Prostate gland (tissue), 2 donors: ENCODE measurements around the gene PLCB4. TPM values are rescaled to one million over a fixed set of nuclear protein-coding genes. Genes with fewer than 3 reads are reported as not detected.

Experiments used
- DNase-seq: peaks from one replicate; pipeline ENCODE4 v3.0.0-alpha.2; 2019; ENCODE audit warnings: low spot score
- H3K27ac ChIP-seq, 2 donors: fragments of 200-600 bp; sonication (generic); 2 replicates each; pipeline ENCODE4 v1.5.1; 2017 to 2019
- H3K27me3 ChIP-seq: fragments of 200-600 bp; sonication (generic); replicated peaks from 2 replicates; pipeline ENCODE4 v1.5.1; 2019; ENCODE audit not compliant: insufficient read depth
- H3K36me3 ChIP-seq, 2 donors: fragments of 200-600 bp; sonication (generic); 1 replicate in 1 of 2; 2 replicates in 1 of 2; pipeline versions ENCODE4 v1.5.1 to v1.8.1; 2017 to 2019
- H3K4me1 ChIP-seq: fragments of 200-600 bp; sonication (generic); replicated peaks from 2 replicates; pipeline ENCODE4 v1.5.1; 2019
- H3K4me3 ChIP-seq, 2 donors: fragments of 200-600 bp; sonication (generic); 2 replicates each; pipeline ENCODE4 v1.5.1; 2017 to 2019
- H3K9me3 ChIP-seq: fragments of 200-600 bp; sonication (generic); 2 replicates; pipeline ENCODE4 v1.5.1; 2017
- POLR2A ChIP-seq: fragments of 450-650 bp; IDR thresholded peaks from one replicate; pipeline ENCODE4 v1.6.1; 2016; ENCODE audit warnings: antibody characterized with exemption, mild to moderate bottlenecking
- POLR2AphosphoS5 ChIP-seq: sonication (generic); formaldehyde crosslinking; IDR thresholded peaks from one replicate; pipeline ENCODE4 v1.6.1; 2017; ENCODE audit warnings: antibody characterized with exemption
- WGBS: methylation state at CpG from one replicate; pipeline ENCODE4 v1.1.5; 2018; 5-methylcytosine and 5-hydroxymethylcytosine counted together
- intact Hi-C: fragments of 100-400 bp; cut with DNase I; formaldehyde crosslinking; loops from one replicate; pipeline ENCODE4 v1.14.2; 2022
- total RNA-seq, 2 donors: library from RNA; depleted of rRNA; stranded (reverse); fragments of >200 nt; gene quantifications; one replicate each; pipeline ENCODE4 v1.1.0, GENCODE V29; 2016
- TF ChIP-seq, protein P1 (sequence below), 4 experiments: fragments of 200-600 bp in 2 of 4; fragments of 450-650 bp in 2 of 4; sonication (generic) in 2 of 4; IDR thresholded peaks; 1 replicate in 3 of 4; 2 replicates in 1 of 4; pipeline ENCODE4 v1.5.1; 2016 to 2019; ENCODE audit warnings: antibody characterized with exemption in 4 of 4, mild to moderate bottlenecking in 2 of 4, moderate library complexity in 2 of 4

PLCB4 gene
- total RNA-seq, 2 donors from 2014 or later = 9.1 to 11.6 TPM

DNA sequence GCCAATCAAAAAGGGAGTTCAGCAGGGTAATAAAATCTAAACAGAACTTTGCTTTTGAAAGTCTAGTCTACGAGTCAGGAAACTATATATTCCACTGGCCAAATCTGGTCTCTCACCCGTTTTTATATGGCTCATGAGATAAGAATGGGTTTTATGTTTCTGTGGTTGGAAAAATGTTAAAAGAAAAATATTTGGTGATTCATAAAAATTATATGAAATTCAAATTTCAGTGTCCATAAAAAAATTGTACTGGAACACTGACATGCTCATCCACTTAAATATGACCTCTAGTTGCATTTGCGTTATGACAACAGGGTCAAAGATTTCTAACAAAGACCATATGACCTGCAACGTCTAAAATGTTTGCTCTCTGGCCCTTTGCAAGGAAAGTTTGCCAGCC, 423.2 kb downstream of the PLCB4 start:
- no peak for TF ChIP-seq POLR2AphosphoS5
- TF ChIP-seq, protein P1, sequence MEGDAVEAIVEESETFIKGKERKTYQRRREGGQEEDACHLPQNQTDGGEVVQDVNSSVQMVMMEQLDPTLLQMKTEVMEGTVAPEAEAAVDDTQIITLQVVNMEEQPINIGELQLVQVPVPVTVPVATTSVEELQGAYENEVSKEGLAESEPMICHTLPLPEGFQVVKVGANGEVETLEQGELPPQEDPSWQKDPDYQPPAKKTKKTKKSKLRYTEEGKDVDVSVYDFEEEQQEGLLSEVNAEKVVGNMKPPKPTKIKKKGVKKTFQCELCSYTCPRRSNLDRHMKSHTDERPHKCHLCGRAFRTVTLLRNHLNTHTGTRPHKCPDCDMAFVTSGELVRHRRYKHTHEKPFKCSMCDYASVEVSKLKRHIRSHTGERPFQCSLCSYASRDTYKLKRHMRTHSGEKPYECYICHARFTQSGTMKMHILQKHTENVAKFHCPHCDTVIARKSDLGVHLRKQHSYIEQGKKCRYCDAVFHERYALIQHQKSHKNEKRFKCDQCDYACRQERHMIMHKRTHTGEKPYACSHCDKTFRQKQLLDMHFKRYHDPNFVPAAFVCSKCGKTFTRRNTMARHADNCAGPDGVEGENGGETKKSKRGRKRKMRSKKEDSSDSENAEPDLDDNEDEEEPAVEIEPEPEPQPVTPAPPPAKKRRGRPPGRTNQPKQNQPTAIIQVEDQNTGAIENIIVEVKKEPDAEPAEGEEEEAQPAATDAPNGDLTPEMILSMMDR (IDR thresholded peaks at IDR 0.05) = no peak
- TF ChIP-seq POLR2A = no peak
- no peak for DNase-seq
- intact Hi-C loops = no loop called here
- H3K9me3 ChIP-seq = no peaks in the 10 kb centered on the region
- no peak overlapping the region for H3K27ac ChIP-seq
- 60% methylated on average over 4 of the region's 4 CpGs for WGBS
- H3K27me3 ChIP-seq = no peaks in the 10 kb centered on the region
- H3K4me3 ChIP-seq = no peak overlapping the region
- H3K4me1 ChIP-seq = no peaks in the 10 kb centered on the region
- H3K36me3 ChIP-seq = no peaks in the 10 kb centered on the region

DNA sequence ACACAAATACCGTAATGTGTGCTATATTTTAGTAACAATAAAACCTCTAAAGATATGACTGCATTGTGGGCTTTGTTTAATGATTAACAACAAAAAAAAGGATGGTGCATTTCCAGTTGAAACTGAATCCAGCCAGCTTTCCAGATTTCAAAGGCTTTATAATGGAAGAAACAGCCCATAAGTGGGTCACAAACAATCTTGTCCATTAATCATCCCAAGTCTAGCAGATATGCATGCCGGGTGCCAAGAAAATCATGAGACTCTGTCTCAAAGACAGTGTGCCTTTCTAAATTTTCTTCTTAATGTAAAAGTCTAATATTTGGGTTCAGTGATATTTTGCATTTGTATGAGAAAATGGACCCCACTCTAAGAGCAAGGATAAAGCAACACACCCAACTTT, 424.9 kb downstream of the PLCB4 start:
- Histone ChIP-seq H3K4me1 (no peaks in the 10 kb centered on the region), H3K27ac (no peak overlapping the region), H3K9me3 (no peaks in the 10 kb centered on the region), H3K36me3 (no peaks in the 10 kb centered on the region), H3K4me3 (no peak overlapping the region), H3K27me3 (no peaks in the 10 kb centered on the region)
- TF ChIP-seq POLR2AphosphoS5 = no peak
- no peak for DNase-seq
- WGBS = 22% methylated on average over 2 of the region's 2 CpGs
- intact Hi-C loops = no loop called here

DNA sequence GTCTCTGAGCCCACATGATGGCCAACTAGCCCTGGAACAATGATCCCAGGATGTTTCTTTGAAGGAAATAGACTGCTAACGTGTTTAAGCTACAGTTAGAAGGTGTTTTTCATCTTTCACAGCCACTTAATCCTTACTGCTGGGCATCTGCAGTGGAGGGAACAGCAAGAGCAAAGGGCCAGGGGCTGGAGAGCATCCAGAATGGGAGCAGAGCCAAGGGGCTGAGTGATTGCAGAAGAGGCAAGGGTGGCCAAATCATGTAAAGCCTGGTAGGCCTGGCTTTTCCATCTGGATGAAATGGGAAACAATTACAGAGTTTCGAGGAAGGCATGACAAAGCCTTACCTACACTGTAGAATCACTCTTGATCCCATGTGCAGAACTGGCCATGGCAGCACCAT, 426.8 kb downstream of the PLCB4 start:
- TF ChIP-seq POLR2AphosphoS5 (no peak), POLR2A (no peak)
- TF ChIP-seq, protein P1 (IDR thresholded peaks at IDR 0.05) = no peak
- intact Hi-C loops = no loop called here
- 69% methylated on average over 2 of the region's 2 CpGs for WGBS
- DNase-seq = no peak
- no peak overlapping the region for H3K4me3 ChIP-seq
- H3K27me3 ChIP-seq = no peaks in the 10 kb centered on the region
- H3K4me1 ChIP-seq = no peaks in the 10 kb centered on the region
- H3K27ac ChIP-seq = no peak overlapping the region
- H3K9me3 ChIP-seq = no peaks in the 10 kb centered on the region
- no peaks in the 10 kb centered on the region for H3K36me3 ChIP-seq

DNA sequence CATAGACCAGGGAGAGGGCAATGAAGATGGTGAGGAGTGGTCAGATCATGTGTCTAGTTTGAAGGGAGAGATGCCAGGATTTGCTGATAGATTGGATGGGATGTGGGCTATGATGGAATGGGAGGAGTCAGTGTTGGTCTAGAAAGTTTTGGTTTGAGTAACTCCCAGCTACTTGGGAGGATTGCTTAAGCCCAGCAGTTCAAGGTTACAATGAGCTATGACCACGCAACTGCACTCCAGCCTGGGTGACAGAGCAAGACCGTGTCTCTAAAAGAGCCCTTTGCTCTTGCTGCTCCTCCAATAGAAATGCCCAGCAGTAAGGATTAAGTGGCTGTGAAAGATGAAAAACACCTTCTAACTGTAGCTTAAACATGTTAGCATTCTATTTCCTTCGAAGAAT, 427.3 kb downstream of the PLCB4 start:
- TF ChIP-seq, protein P1 (IDR thresholded peaks at IDR 0.05) = no peak
- TF ChIP-seq POLR2A (no peak), POLR2AphosphoS5 (no peak)
- Histone ChIP-seq H3K4me3 (no peak overlapping the region), H3K36me3 (no peaks in the 10 kb centered on the region), H3K9me3 (no peaks in the 10 kb centered on the region), H3K27ac (no peak overlapping the region), H3K4me1 (no peaks in the 10 kb centered on the region), H3K27me3 (no peaks in the 10 kb centered on the region)
- WGBS = 95% methylated on average over 3 of the region's 3 CpGs
- intact Hi-C loops = no loop called here
- no peak for DNase-seq

DNA sequence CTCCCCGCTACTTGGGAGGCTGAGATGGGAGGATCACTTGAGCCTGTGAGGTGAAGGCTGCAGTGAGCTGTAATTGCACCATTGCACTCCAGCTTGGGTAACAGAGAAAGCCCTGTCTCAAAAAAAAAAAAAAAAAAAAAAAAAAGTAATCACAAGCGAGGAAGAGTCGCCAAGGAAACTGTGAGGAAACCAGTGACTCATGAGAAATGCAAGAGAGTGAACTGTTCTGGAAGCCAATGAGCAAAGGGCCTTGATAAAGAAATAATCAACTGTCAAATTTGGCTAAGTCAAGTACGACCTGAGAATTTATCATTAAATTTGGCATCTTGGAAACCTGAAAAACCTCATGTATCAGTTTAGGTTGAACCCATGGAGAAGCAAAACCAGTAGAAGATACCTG, 429.4 kb downstream of the PLCB4 start:
- no peaks in the 10 kb centered on the region for H3K4me1 ChIP-seq
- intact Hi-C loops = no loop called here
- no peak overlapping the region for H3K4me3 ChIP-seq
- no peak overlapping the region for H3K27ac ChIP-seq
- no peaks in the 10 kb centered on the region for H3K27me3 ChIP-seq
- H3K36me3 ChIP-seq = no peaks in the 10 kb centered on the region
- no peak for TF ChIP-seq POLR2AphosphoS5
- TF ChIP-seq, protein P1 (IDR thresholded peaks at IDR 0.05) = no peak
- TF ChIP-seq POLR2A = no peak
- DNase-seq = no peak
- WGBS = 92% methylated on average over 4 of the region's 4 CpGs
- no peaks in the 10 kb centered on the region for H3K9me3 ChIP-seq
